Loucy (cell line): ENCODE measurements around the gene CCDC51.
A peak's percentile ranks its signal among the peaks of the same experiment; 100 is the strongest.
"Not testable (repeated sequence)": the region's sequence is repeated elsewhere in the genome, so short reads cannot be mapped to it uniquely, and the experiment has no call there.

Source experiments
- H2AFZ ChIP-seq: fragments of 200-600 bp; sonication (generic); 2 replicates; pipeline ENCODE4 v1.6.0; 2016; ENCODE audit warnings: antibody characterized with exemption, mild to moderate bottlenecking, low read length, moderate library complexity
- H3F3A ChIP-seq: fragments of 200-600 bp; 2 replicates; pipeline ENCODE4 v1.6.0; 2016; ENCODE audit warnings: antibody characterized with exemption, low read depth, mild to moderate bottlenecking
- H3K27me3 ChIP-seq: fragments of 200-600 bp; sonication (generic); 2 replicates; pipeline ENCODE4 v1.6.1; 2014; ENCODE audit warnings: low read length, mild to moderate bottlenecking; ENCODE audit not compliant: insufficient read depth, poor library complexity, severe bottlenecking
- H3K36me3 ChIP-seq: fragments of 200-600 bp; sonication (generic); 2 replicates; pipeline ENCODE4 v1.6.1; 2016; ENCODE audit warnings: low read length; ENCODE audit not compliant: insufficient read depth
- H3K4me1 ChIP-seq: fragments of 200-600 bp; sonication (generic); 2 replicates; pipeline ENCODE4 v1.5.1; 2014; ENCODE audit warnings: low read length, mild to moderate bottlenecking; ENCODE audit not compliant: insufficient read depth, poor library complexity, severe bottlenecking
- H3K4me2 ChIP-seq: fragments of 200-600 bp; sonication (generic); 2 replicates; pipeline ENCODE4 v1.6.0; 2014; ENCODE audit warnings: antibody characterized with exemption, low read length, low read depth, mild to moderate bottlenecking; ENCODE audit not compliant: poor library complexity, severe bottlenecking
- H3K4me3 ChIP-seq: fragments of 200-600 bp; sonication (generic); 2 replicates; pipeline ENCODE4 v1.5.1; 2014; ENCODE audit warnings: low read length, mild to moderate bottlenecking, mixed read lengths; ENCODE audit not compliant: poor library complexity, severe bottlenecking
- H3K79me2 ChIP-seq: fragments of 200-600 bp; sonication (generic); 2 replicates; pipeline ENCODE4 v1.6.1; 2014; ENCODE audit warnings: low read length; ENCODE audit not compliant: insufficient read depth
- H3K9ac ChIP-seq: fragments of 200-600 bp; sonication (generic); 2 replicates; pipeline ENCODE4 v1.6.0; 2014; ENCODE audit warnings: mild to moderate bottlenecking, low read depth, low read length, moderate library complexity; ENCODE audit not compliant: poor library complexity, severe bottlenecking
- H3K9me2 ChIP-seq: fragments of 200-600 bp; sonication (generic); replicated peaks from 2 replicates; pipeline ENCODE4 v1.6.1; 2016; ENCODE audit warnings: low read depth, low read length, mixed read lengths
- H3K9me3 ChIP-seq: fragments of 200-600 bp; sonication (generic); 2 replicates; pipeline ENCODE4 v1.6.1; 2014; ENCODE audit warnings: mild to moderate bottlenecking, antibody characterized with exemption, low read length, low read depth; ENCODE audit not compliant: insufficient read depth
- H4K20me1 ChIP-seq: fragments of 200-600 bp; sonication (generic); 2 replicates; pipeline ENCODE4 v1.6.0; 2014; ENCODE audit warnings: antibody characterized with exemption, low read length, mild to moderate bottlenecking; ENCODE audit not compliant: insufficient read depth, poor library complexity, severe bottlenecking
- EZH2phosphoT487 ChIP-seq: fragments of 200-600 bp; IDR thresholded peaks from 2 replicates; pipeline ENCODE4 v1.6.1; 2018; ENCODE audit warnings: antibody characterized with exemption, mild to moderate bottlenecking, moderate library complexity, borderline replicate concordance
- TF ChIP-seq, protein P1 (sequence below): fragments of 200-600 bp; sonication (generic); conservative IDR thresholded peaks from 2 replicates; pipeline ENCODE4 v1.5.1; 2014; ENCODE audit warnings: mild to moderate bottlenecking, antibody characterized with exemption, low read length

CCDC51 gene

DNA sequence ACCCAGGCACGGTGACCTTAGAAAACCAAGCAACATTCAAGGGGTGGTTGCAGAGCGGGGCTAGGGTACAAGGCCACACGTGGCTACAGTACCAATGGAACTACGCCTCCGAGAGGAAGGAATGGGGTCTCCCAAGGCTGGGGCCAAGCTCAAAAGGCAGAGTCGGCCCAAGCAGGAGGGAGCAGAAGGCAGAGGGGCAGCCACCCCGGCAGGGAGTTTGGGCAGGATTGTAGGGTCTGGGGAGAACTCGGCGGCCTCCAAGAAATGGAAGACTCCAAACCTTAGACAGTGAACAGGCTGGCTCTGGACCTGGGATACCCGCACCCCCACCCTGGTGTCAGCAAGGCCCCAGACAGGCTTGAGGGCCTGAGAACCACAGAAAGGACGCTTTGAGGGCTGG, 35.3 kb upstream of the CCDC51 start:
- H3K36me3 ChIP-seq: no peaks in the 10 kb centered on the region
- H3K4me1 ChIP-seq: peaks cover 33% of the 10 kb centered on the region
- H3F3A ChIP-seq: no peaks in the 10 kb centered on the region
- no peaks in the 10 kb centered on the region for H3K9me2 ChIP-seq
- H2AFZ ChIP-seq: no peak overlapping the region
- peaks cover 24% of the 10 kb centered on the region for H3K79me2 ChIP-seq
- H3K27me3 ChIP-seq: no peaks in the 10 kb centered on the region
- TF ChIP-seq, protein P1, sequence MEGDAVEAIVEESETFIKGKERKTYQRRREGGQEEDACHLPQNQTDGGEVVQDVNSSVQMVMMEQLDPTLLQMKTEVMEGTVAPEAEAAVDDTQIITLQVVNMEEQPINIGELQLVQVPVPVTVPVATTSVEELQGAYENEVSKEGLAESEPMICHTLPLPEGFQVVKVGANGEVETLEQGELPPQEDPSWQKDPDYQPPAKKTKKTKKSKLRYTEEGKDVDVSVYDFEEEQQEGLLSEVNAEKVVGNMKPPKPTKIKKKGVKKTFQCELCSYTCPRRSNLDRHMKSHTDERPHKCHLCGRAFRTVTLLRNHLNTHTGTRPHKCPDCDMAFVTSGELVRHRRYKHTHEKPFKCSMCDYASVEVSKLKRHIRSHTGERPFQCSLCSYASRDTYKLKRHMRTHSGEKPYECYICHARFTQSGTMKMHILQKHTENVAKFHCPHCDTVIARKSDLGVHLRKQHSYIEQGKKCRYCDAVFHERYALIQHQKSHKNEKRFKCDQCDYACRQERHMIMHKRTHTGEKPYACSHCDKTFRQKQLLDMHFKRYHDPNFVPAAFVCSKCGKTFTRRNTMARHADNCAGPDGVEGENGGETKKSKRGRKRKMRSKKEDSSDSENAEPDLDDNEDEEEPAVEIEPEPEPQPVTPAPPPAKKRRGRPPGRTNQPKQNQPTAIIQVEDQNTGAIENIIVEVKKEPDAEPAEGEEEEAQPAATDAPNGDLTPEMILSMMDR: no peak
- no peak for TF ChIP-seq EZH2phosphoT487
- peaks cover 2% of the 10 kb centered on the region for H4K20me1 ChIP-seq
- H3K4me2 ChIP-seq: no peak overlapping the region
- H3K9ac ChIP-seq: no peak overlapping the region
- no peaks in the 10 kb centered on the region for H3K9me3 ChIP-seq
- no peak overlapping the region for H3K4me3 ChIP-seq

DNA sequence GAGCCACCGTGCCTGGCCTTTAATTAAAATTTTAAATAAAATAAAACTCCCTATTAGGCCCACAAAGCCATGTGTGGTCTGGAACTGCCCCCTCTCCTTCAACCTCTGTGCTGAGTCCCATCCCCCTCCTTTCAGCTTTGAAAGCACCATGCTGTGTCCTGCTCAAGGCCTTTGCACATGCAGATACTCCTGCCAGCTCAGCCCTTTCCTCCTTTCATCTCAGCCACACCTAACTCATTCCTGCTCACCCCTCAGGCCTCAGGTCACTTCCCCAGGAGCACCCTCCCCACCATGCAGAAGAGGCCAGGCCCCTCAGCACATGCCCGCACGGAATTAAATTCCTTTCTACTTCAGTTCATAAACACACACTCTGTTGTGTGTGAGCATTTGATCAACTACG, 34.7 kb upstream of the CCDC51 start:
- H3K79me2 ChIP-seq: peaks cover 30% of the 10 kb centered on the region
- no peak overlapping the region for H3K9ac ChIP-seq
- no peaks in the 10 kb centered on the region for H3K36me3 ChIP-seq

DNA sequence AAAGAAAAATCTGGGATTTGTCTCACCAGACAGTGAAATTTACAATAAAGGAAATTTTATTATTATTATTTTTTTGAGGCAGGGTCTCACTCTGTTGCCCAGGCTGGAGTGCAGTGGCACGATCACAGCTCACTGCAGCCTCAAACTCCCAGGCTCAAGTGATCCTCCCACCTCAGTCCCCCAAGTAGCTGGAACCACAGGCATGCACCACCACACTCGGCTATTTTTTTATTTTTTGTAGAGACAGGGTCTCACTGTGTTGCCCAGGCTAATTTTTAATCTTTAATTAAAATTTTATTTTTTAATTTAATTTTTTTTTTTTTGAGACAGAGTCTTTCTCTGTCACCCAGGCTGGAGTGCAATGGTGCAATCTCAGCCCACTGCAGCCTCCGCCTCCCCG, 34.1 kb upstream of the CCDC51 start:
- H4K20me1 ChIP-seq, H3K36me3 ChIP-seq, H3F3A ChIP-seq, H3K4me3 ChIP-seq, H3K9ac ChIP-seq, H3K9me3 ChIP-seq, H2AFZ ChIP-seq, H3K27me3 ChIP-seq, H3K4me2 ChIP-seq, H3K9me2 ChIP-seq: not testable (repeated sequence)
- H3K79me2 ChIP-seq: peaks cover 36% of the 10 kb centered on the region
- H3K4me1 ChIP-seq: peaks cover 39% of the 10 kb centered on the region

More for the DNA sequence above, 34.7 kb upstream of the CCDC51 start:
- H3K9me2 ChIP-seq: no peaks in the 10 kb centered on the region
- no peaks in the 10 kb centered on the region for H3K27me3 ChIP-seq
- H3K4me3 ChIP-seq: no peak overlapping the region
- TF ChIP-seq, protein P1: no peak
- no peak for TF ChIP-seq EZH2phosphoT487
- H2AFZ ChIP-seq: no peak overlapping the region
- H4K20me1 ChIP-seq: peaks cover 7% of the 10 kb centered on the region
- no peak overlapping the region for H3K4me2 ChIP-seq
- H3K4me1 ChIP-seq: peaks cover 38% of the 10 kb centered on the region
- H3F3A ChIP-seq: no peaks in the 10 kb centered on the region
- H3K9me3 ChIP-seq: no peaks in the 10 kb centered on the region

DNA sequence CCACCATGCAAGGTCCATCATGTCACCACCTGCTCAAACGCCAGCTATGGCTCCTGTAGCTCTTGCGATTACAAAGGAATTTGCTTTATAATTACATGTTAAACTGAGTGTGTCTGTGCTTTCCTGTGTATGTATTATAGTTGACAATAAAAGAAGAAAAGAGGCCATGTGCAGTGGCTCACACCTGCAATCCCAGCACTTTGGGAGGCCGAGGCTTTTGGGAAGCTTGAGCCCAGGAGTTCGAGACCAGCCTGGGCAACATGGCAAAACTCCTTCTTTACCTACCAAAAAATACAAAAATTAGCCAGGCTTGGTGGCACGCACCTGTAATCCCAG, 33.7 kb upstream of the CCDC51 start:
- Histone ChIP-seq H3K4me2 (peak overlapping the region; percentile 81), H4K20me1 (peaks cover 7% of the 10 kb centered on the region), H3K9me2 (no peaks in the 10 kb centered on the region), H3K9ac (peak overlapping the region; percentile 74), H3K27me3 (no peaks in the 10 kb centered on the region), H3F3A (no peaks in the 10 kb centered on the region), H3K4me3 (peak overlapping the region; percentile 73), H3K4me1 (peaks cover 35% of the 10 kb centered on the region), H2AFZ (peak overlapping the region; percentile 97), H3K79me2 (peaks cover 41% of the 10 kb centered on the region), H3K36me3 (no peaks in the 10 kb centered on the region), H3K9me3 (no peaks in the 10 kb centered on the region)
- TF ChIP-seq, protein P1: no peak
- TF ChIP-seq EZH2phosphoT487: no peak
